DMS153 treated with DMSO at 0.1 percent for 48 hours (cell line): ENCODE data around the gene RALGPS2.

ENCODE experiments used
- DNase-seq: peaks from one replicate; lab custom pipeline; 2025; ENCODE audit not compliant: unreplicated experiment; lab: John Stamatoyannopoulos, UW

The RALGPS2 gene

DNA sequence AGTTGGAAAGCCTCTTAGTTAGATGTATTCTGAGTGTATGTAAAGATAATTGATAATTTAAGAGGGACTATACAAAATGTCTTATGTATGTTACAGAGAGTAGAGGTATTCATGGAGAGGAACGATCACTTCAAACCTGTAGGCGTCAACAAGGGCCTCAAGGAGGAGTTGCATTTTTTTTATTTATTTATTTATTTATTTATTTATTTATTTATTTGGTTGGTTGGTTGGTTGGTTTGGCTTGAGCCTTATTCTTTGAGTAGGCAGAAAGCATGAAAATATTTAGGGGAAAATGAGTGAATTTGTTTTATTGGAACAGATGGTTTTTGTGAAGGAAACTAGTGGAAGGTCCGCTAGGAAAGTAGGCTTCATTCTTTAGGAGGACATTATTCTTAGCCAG lies 137.4 kb downstream of the RALGPS2 start:
- no peak for DNase-seq

DNA sequence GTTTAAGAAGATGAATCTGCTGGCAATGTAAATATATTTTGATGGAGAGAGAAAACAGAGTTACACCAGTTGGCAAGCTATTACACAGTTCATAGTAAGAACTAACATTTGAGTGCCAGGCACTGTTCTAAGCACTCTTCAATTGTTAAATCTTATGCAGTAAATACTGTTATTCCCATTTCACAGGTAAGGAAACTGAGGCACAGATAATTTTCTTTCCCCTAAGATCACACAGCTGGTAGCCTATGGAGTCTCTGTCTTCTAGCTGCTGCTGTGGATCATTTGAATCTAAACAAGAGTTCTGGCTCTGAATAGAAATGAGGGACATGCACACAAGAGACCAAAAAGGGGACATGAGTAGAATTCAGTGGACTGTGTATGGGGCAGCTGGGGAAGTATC lies 137.8 kb downstream of the RALGPS2 start:
- DNase-seq, result no peak

DNA sequence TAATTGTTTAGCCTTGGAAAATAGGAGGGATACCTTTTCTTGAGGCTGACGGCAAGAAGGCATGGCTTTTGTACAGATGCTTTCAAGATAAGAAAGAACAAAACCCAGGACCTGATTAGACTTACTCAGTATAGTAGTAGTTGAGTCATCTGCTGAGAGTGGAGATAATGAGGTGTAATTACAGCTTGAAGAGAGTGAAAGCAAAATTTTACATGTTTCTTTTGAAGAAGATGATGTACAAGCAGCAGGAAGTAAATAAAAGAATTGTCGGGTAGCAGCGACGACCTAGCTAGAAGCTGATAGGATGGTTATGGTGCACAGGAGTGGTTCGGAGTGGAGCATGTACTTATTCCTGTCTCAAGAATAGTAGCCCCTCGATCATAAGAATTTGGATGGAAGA lies 139.3 kb downstream of the RALGPS2 start:
- no peak for DNase-seq

DNA sequence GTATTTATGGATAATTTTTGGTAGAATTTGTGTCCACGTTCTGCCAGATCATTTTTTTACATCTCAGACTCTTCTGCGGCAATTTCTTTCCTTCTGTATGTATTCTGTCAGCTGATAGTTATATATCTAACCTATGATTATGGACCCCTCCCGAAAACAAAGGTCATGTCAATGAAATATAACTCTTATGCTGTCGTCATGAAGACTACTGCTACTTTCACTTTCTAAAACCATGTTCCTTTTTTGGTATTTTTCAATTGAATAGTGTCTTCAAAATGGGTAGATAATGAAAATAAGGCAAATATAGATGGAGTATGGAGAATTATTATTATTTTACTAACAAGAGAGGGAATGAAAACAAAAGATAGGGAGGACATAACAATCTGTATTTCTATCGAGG lies 142.6 kb downstream of the RALGPS2 start:
- DNase-seq, result no peak

DNA sequence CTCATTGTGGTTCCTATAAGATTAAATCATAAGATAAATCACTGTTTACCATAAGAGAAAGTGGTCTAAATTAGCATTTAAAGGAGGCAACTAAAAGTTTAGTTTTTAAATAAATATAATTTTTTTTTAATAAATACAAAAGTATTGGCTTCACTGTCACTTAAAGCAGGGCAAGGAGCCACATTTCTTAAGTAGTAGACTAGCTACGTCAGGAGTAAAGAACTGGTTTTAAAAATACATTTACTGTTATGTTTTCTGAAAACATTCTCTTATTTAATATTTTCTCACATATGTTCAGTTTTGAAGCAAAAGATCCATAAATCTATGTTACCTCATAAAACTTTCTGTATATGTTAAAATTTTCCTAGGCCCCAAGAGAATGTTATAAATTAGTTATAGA lies 143.7 kb downstream of the RALGPS2 start:
- DNase-seq, result no peak

DNA sequence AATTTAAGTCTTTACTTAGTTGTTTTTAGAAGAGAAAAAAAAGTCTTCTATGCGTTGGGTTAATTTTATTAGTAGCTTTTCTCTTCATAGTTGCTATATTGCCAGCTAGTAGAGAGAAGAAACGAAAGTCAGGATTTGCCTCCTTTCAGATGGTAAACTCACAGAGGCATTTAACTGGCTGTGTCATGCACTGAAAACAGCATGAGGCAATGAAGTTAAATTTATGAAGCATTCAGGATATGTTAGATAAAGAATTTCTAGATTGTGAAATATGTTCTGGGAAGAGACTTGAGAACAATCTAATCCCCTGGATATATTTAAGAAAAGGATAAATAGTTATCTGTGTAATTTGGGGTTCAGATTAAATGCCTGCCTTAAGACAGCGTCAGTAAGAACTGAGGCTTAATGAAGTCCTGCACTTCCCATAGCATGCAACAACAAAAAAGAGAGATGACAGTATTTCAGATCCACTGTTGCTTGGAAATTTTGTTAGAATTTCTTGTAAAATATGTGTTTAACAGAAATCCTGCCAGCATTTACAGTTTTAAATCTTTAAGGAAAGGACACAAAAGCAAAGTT lies 144.2 kb downstream of the RALGPS2 start:
- DNase-seq, result no peak

DNA sequence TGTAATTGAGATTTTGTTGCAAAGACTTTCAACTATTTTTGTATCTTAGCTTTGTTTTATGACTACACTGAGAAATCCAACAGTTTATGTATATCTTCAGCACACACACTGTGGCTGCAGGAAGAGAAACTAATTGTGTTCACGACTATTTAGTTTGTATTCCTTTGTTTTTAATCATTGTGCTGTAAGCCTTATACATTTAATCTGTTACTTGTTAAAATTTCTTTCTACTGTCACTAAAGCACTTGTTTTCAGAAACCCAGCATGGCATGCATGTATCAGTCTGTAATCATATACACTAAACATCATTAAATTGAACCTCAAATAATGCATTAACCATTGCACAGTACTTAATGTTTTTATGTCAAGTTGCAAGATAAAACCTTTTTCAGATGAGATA lies 145.2 kb downstream of the RALGPS2 start:
- no peak for DNase-seq

DNA sequence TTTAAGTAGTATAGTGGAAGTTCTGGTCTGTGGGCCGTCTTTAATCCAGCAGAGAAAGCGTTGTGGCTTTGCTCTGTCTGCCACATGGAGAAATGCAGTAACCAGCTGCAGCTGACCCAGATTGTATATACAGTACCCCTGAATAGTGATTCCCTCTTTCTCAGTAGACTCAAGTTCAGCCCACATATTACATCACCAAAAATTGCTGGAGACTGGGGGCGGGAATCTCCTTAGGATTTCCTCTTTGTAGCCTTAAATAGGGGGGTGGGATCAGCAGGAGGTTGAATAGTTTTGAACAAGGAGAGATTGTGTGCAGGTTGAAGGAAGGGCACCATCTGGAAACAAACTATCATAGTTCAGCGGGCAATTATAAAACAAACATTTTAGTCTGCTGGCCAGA lies 145.9 kb downstream of the RALGPS2 start, which contains the start of gene ANGPTL1:
Gene ANGPTL1 (minus strand): TSS at position 134 of the 400 bp plus-strand sequence. CDS start 5,301 bp downstream, outside the sequence.
- DNase-seq, result no peak

DNA sequence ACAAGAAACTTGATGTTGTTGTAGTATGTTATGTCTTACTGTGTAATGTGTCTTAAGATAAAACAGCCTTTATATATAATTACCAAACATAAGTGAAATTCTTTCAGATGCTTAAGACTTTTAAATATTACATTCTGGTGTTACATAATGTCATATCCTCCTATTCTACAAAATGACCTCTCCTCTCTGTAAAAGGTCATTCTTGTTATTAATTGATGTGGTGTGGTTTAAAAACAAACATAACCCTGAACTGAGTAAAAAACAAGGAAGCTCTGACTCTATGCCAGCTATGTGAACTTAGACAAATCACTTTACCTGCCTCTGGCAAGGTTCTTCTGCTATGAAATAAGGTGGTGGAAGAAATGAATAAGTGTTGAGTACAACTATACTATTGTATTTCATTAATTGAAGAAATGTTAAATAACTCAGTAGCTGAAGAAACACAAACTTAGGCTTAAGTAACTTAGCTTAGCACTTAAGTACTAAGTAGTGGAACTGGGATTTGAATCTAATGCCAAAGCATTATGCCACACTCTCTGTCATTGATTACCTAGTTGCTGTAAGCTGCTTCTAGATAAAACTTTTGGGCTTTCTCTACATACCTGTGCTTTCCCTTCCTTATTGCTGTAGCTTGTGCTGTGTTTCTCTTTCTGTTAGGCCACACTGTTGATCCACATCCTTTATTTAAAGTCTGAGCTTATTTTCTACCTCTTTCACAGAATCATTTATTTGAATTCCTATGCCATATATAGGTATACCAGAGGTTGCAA lies 146.7 kb downstream of the RALGPS2 start:
- no peak for DNase-seq

DNA sequence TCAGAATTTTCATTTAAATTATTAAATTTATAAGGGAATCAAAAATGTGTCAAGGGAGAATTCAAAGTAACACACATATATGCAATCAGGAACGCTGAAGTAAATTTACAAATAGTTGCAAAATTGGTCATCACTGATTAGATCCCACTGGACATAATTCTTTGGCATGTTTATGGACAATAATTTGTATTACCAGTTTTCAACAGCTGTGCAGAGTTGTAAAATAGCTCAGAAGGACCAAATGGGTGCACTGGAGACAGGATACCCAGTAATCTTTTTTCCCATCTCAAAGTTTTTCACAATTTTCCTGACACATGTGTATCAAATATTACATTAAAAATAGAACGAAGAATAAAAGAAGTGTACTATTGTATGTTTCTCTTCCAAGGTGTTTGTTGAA lies 149.9 kb downstream of the RALGPS2 start:
- no peak for DNase-seq

DNA sequence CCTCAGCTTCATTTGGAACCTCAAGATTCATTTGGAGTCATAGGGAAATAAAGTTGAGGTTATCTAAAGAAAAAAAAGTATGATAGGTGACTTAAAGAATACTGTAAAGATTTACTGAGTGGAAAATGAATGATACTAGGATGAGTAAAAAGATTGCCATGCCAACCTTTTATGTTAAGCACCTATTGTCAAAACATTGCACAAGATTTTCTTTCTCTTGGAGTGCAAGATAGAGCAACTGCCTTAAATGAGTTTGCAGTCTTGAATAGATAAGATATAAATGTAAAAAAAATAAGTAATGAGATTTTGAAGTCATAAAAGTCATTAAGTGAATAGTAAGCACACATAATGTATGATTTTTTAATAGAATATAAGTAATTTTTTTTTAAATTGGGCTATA lies 150.9 kb downstream of the RALGPS2 start:
- no peak for DNase-seq

DNA sequence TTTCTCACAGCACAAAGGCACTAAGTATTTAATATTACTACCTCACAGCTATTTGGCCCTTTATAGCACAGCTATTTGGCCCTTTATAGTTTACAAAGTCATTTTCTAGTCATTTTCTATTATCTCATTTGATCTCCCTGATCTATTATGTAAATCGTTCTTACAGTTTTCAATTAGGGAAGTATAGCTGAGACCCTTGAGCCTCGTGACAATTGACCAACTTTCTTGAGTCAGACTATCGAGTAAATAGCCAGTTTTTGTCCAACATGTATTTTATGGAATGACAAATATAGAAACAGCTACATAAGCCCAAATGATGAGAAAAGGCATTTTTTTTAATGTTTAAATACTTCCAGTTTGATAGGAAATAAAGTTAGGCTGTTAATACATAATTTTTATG lies 152.9 kb downstream of the RALGPS2 start:
- no peak for DNase-seq

DNA sequence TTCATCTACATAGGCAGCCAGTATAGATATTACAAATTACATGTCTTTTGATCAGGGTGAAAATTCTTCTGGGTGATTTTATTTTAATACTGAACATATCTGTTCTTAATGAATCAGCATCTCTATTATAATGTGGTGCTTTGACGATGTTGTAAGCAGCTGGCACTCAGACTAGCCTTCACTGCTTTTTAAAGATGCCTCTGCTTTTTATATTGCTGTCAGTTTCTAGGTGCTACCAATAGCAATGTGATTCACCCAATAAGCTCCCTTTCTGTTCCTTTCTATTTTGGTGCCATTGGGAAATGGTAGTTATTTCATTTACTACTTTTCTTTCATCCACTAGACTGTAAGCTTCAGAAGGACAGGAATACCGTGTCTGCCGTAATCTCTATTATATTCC lies 156.9 kb downstream of the RALGPS2 start:
- no peak for DNase-seq

DNA sequence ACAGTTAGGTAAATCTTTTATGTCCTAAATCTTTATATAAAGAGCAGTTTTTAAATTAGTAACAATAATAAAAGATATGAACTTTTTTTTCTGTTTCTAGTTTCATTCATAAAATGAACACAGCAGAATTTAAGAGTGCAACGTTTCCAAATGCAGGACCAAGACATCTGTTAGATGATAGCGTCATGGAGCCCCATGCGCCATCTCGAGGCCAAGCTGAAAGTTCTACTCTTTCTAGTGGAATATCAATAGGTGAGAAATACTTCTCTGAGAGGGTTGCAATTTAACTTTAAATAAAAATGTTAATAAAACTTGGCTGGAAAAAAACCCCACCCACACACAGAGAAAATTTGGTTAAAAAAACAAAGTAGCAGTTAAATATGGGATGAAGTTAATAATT lies 160.8 kb downstream of the RALGPS2 start:
- no peak for DNase-seq

DNA sequence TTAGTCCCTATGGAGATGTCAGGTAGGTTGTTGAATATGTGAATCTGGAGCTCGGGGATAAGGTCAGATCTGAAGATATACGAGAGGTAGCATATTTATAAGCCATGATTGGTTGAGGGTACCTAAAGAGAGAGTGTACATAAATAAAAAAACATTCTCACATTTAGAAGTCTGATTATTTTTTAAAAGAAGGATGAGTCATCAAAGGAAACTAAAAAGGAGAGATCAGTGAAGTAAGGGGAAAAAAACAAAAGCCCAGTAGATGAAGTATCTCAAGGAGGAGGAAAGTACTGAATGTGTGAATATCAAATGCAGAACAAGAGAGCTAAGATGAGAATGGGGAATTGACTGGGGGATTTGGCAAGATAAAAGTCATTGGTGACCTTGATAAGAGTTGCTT lies 161.5 kb downstream of the RALGPS2 start:
- DNase-seq, result no peak

DNA sequence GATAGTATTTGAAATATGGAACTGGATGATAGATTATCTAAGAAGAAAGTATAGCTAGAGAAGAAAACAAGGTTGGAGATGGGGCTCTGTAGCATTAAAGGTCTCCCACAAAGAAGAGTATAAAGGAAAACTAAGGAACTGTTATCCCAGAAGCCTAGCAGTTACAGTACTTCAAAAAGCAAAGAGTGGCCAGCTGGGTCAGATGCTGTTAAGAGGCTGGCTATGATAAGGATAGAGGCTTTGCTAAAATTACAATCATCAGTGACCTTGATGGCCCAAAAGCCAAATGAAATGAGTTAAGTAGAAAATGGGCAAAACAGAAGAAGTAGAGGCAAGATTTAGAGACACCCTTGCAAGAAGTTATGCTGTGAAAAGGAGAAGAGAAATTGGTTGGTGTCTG lies 170.9 kb downstream of the RALGPS2 start:
- DNase-seq, result no peak

DNA sequence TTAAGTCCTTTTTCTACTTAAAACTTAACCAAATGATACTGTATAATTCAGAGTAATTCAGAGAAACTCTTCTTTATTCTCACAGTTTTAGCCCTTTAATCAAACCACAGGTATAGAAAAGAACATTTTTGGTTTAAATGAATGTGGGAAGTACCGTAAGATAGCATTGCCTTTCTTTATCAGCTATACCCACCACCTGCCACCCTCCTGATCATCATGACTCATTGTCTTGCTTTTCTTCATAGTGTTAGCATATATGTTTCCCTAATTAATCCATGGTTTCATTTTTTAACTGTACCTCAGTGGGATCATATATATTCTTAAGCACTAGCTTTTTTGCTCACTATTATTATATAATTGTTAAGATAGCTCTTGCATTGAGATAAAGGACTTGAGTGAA lies 173.4 kb downstream of the RALGPS2 start:
- no peak for DNase-seq

DNA sequence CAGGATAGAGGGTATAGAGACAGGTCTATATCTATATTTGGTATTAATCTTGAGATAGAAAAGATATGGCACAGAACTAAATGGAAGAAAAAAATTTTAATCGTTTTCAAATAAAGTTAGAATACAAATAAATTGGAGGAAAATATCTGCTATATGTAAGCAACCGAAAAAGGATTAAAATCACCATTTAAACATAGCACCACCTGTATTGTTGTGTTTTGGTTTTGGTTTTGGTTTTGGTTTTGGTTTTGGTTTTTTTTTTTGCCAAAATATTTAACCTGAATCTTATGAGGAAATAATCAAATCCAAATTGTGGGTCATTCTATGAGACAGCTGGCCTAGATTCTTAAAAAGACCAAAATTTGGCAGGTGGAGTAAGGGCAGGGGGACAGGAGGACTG lies 174.4 kb downstream of the RALGPS2 start:
- no peak for DNase-seq

DNA sequence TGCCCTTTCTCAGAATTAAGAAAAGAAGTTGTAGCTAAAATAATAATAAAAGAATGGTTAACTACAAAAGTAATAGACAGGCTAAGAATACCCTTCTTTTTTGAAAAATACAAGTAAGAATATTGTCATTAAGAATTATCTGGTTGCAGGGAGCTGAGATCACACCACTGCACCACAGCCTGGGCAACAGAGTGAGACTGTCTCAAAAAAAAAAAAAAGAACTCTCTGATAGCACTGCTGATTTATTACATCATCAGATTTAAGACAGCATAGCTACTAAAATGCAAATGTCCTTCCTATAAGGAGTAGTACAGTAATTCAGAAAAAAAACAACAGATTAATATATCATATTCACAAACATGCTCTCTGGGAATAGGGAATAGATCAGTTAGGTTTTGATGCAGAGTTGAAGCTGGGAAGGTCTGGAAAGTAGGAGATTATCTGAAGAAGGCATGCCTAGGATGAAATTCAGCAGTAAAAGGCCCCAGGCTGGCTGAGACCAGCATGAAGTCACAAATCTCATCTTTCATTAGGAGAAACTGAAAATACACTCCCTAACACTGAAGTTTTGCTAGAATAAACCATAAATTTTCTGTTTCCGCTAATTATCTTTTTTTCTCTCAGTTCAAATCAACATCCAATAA lies 176.6 kb downstream of the RALGPS2 start:
- no peak for DNase-seq

DNA sequence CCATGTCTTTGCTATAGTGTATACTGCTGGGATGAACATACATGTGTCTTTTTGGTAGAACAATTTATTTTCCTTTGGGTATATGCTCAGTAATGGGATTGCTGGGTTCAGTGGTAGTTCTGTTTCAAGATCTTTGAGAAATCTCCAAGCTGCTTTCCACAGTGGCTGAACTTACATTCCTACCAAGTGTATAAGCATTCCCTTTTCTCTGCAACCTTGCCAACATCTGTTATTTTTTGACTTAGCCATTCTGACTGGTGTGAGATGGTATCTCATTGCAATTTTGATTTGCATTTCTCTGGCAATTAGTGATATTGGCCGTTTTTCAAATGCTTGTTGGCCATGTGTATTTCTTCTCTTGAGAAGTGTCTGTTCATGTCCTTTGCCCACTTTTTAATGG lies 183.3 kb downstream of the RALGPS2 start:
- no peak for DNase-seq

DNA sequence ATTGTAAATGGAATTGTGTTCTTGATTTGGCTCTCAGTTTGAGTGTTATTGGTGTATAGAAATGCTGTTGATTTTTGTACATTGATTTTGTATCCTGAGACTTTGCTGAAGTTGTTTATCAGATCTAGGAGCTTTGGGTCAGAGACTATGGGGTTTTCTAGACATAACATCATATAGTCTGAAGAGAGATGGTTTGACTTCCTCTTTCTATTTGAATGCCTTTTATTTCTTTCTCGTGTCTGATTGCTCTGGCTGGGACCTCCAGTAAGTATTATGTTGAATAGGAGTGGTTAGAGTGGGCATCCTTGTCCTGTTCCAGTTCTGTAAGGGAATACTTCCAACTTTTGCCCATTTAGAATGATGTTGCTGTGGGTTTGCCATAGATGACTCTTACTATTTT lies 185.0 kb downstream of the RALGPS2 start:
- no peak for DNase-seq

DNA sequence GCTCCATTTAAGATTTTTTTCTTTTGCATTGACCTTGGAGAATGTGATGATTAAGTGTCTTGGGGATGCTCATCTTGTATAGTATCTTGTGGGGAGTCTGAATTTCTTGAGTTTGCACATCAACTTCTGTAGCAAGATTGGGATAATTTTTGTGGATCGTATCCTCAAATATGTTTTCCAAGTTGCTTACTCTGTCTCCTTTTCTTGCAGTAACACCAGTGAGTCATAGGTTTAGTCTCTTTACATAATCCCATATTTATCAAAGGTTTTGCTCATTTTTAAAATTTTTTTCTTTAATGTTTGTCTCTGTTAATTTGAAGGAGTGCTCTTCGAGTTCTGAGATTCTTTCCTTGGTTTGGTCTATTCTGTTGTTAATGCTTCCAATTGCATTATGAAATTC lies 187.6 kb downstream of the RALGPS2 start:
- no peak for DNase-seq
